KMS-11 (cell line): ENCODE data around the gene DLG1.
"Not testable (repeated sequence)": the region's sequence is repeated elsewhere in the genome, so short reads cannot be mapped to it uniquely, and the experiment has no call there.

ENCODE experiments used
- H2AFZ ChIP-seq: fragments of 200-600 bp; sonication (generic); 2 replicates; pipeline ENCODE4 v1.6.1; 2016; ENCODE audit warnings: antibody characterized with exemption, mixed run types, low read depth
- H3K27ac ChIP-seq: fragments of 200-600 bp; sonication (generic); 2 replicates; pipeline ENCODE4 v1.6.1; 2016; ENCODE audit warnings: mild to moderate bottlenecking, mixed run types
- H3K27me3 ChIP-seq: fragments of 200-600 bp; sonication (generic); 2 replicates; pipeline ENCODE4 v1.6.1; 2017; ENCODE audit warnings: mild to moderate bottlenecking, low read depth, mixed run types, moderate library complexity; ENCODE audit not compliant: insufficient read depth
- H3K36me3 ChIP-seq: fragments of 200-600 bp; sonication (generic); 2 replicates; pipeline ENCODE4 v1.6.1; 2017; ENCODE audit warnings: mild to moderate bottlenecking, mixed run types; ENCODE audit not compliant: insufficient read depth
- H3K4me1 ChIP-seq: fragments of 200-600 bp; sonication (generic); 2 replicates; pipeline ENCODE4 v1.6.1; 2016; ENCODE audit warnings: mild to moderate bottlenecking, low read depth, mixed run types; ENCODE audit not compliant: poor library complexity, severe bottlenecking
- H3K4me2 ChIP-seq: fragments of 200-600 bp; sonication (generic); 2 replicates; pipeline ENCODE4 v1.7.0; 2016; ENCODE audit warnings: mild to moderate bottlenecking, mixed run types
- H3K4me3 ChIP-seq: fragments of 200-600 bp; sonication (generic); IDR thresholded peaks from 2 replicates; pipeline ENCODE4 v1.6.1; 2017; ENCODE audit warnings: low read depth, low read length, mixed read lengths; ENCODE audit not compliant: insufficient read depth
- H3K79me2 ChIP-seq: fragments of 200-600 bp; sonication (generic); 2 replicates; pipeline ENCODE4 v1.6.1; 2016; ENCODE audit warnings: low read depth, mixed run types; ENCODE audit not compliant: insufficient read depth
- H3K9ac ChIP-seq: fragments of 200-600 bp; sonication (generic); 2 replicates; pipeline ENCODE4 v1.6.1; 2016; ENCODE audit warnings: mild to moderate bottlenecking, mixed run types
- H4K20me1 ChIP-seq: fragments of 200-600 bp; sonication (generic); 2 replicates; pipeline ENCODE4 v1.6.1; 2016; ENCODE audit warnings: mild to moderate bottlenecking, mixed run types; ENCODE audit not compliant: insufficient read depth
- TF ChIP-seq, protein P1 (sequence below): fragments of 200-600 bp; sonication (generic); conservative IDR thresholded peaks from 2 replicates; pipeline ENCODE4 v1.6.1; 2017; ENCODE audit warnings: low read depth, mild to moderate bottlenecking, antibody characterized with exemption, low read length, moderate library complexity, mixed read lengths

Gene DLG1

DNA sequence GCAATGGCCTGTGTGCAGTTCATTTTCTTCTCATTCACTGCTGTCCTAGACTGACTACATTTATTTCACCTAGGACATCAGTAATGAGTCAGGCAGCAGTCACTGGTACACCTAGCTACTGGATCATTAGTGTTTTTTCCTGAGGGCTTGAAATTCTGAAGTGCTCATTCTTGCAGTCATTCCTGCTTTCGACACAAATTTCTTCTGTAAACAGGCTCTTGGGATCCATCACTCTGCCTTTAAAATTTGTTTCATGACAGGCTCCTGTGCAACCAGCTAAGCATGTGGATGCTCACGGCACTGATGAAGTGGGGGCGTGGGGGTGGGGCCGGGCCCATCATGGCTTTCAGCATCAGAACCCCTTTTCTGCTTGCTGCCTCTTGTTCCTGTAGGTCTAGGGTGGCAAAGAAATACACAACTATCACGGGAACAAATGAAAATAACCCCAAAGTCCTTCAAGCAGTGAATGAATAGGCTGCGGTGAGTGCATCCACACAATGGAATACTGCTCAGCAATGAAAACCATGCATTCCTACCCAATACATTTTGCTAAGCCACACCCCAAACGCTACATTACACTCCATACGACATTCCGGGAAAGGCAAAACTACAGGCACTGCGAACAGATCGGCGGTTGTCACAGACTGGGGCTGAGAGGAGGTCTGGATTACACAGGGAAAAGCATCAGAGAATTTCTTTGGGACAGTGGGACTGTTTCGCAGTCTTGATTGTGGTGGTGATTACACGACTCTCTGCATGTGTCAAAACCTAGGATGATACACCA is 259.5 kb downstream of the DLG1 start:
- Histone ChIP-seq H2AFZ (no peak overlapping the region), H3K36me3 (no peaks in the 10 kb centered on the region), H3K27ac (no peak overlapping the region), H3K9ac (no peak overlapping the region), H3K4me2 (no peak overlapping the region), H3K79me2 (no peaks in the 10 kb centered on the region), H3K4me1 (no peaks in the 10 kb centered on the region), H3K27me3 (no peaks in the 10 kb centered on the region), H4K20me1 (no peaks in the 10 kb centered on the region), H3K4me3 (no peak overlapping the region)
- TF ChIP-seq, protein P1, sequence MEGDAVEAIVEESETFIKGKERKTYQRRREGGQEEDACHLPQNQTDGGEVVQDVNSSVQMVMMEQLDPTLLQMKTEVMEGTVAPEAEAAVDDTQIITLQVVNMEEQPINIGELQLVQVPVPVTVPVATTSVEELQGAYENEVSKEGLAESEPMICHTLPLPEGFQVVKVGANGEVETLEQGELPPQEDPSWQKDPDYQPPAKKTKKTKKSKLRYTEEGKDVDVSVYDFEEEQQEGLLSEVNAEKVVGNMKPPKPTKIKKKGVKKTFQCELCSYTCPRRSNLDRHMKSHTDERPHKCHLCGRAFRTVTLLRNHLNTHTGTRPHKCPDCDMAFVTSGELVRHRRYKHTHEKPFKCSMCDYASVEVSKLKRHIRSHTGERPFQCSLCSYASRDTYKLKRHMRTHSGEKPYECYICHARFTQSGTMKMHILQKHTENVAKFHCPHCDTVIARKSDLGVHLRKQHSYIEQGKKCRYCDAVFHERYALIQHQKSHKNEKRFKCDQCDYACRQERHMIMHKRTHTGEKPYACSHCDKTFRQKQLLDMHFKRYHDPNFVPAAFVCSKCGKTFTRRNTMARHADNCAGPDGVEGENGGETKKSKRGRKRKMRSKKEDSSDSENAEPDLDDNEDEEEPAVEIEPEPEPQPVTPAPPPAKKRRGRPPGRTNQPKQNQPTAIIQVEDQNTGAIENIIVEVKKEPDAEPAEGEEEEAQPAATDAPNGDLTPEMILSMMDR = no peak

DNA sequence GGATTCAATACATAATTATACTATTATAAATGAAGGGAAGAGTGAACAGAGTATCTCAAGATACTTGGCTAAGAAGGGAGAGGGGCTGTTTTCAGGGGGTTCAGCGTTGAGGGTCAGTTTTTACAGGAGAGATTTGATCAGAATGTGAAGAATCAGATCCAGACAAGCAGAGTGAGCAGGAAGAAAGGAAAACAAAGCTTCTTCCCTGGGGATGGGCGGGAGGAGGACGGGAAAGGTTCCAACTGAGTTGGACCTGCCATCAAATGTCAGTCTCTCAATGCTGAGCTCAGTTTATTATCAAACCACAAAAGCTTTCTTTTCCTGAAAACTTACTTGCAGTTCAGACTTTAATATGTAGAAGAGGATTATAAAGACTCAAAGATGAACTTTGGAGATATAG is 262.8 kb downstream of the DLG1 start:
- H3K36me3 ChIP-seq = no peaks in the 10 kb centered on the region
- no peak overlapping the region for H3K9ac ChIP-seq
- no peak overlapping the region for H3K4me2 ChIP-seq
- H3K4me3 ChIP-seq = no peak overlapping the region
- H3K79me2 ChIP-seq = no peaks in the 10 kb centered on the region
- no peaks in the 10 kb centered on the region for H3K27me3 ChIP-seq
- H4K20me1 ChIP-seq = no peaks in the 10 kb centered on the region
- no peaks in the 10 kb centered on the region for H3K4me1 ChIP-seq
- no peak overlapping the region for H2AFZ ChIP-seq
- H3K27ac ChIP-seq = no peak overlapping the region
- TF ChIP-seq, protein P1 = no peak

DNA sequence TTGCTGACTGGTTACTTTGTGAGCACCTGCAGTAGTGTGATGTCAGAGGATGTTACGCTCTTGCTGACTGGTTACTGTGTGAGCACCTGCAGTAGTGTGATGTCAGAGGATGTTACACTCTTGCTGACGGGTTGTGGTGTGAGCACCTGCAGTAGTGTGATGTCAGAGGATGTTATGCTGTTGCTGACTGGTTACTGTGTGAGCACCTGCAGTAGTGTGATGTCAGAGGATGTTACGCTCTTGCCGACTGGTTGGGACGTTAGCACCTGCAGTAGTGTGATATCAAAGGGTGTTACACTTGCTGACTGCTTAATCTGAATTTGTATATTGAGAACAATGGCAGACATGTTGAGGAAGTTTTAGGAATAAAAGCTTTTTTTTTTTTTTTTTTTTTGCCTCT is 263.6 kb downstream of the DLG1 start:
- H3K4me1 ChIP-seq, H3K4me2 ChIP-seq, H3K79me2 ChIP-seq, H3K4me3 ChIP-seq, H3K27ac ChIP-seq, H4K20me1 ChIP-seq, H3K27me3 ChIP-seq, H3K36me3 ChIP-seq, H2AFZ ChIP-seq, H3K9ac ChIP-seq: not testable (repeated sequence)

- H3K4me2 ChIP-seq, H3K4me3 ChIP-seq, H3K36me3 ChIP-seq, H3K4me1 ChIP-seq, H2AFZ ChIP-seq, H3K27me3 ChIP-seq, H3K27ac ChIP-seq, H4K20me1 ChIP-seq, H3K9ac ChIP-seq, H3K79me2 ChIP-seq: not testable (repeated sequence)
These were observed 264.6 kb downstream of the DLG1 start for GRCh38 chr3:197033764-197034163.

DNA sequence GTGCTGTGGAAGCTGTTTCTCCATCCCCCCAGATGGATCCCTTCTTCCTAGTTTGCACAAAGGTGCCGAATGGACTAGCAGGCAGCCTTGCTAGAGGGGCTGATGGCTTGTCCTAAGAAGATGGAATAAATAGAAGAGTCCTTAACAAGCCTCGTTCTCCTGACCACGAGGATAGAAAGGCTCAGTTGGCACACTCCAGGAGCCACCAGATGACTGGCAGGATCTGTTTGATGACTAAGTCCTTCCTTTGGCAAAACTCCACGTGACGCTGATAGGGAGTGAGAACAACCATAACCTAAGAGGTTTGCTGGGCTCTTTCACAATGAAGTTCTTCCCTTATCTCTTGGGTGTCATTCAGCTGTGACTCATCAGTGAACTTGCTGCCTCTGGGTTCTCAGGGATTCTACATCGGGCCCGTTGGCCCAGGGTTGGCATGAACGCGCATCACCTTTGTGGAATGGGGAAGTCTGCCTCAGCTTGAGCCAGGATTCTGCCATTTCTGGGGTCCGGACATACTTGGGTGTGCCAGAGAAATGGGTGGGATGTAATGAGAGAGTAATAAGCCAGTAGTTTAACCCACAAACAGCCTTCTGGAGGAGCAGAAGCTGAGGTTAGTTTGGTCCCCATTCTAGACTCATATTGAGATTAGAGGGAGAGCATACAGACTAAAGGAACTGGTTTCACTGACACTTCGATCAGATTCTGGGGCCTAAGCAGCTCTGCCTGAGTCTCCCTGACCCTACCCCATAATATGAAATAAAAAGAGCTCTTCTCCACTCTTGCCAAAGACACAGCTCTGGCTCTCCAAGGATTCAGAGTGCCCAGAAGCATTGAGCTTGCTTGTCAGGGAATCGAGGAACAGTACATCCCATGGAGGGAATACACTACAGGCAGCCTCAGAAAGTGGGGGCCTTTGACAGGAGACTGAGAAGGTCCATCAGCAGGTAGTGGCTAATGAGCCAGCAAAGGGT is 266.8 kb downstream of the DLG1 start:
- TF ChIP-seq, protein P1 = no peak
- Histone ChIP-seq H3K4me2 (no peak overlapping the region), H2AFZ (no peak overlapping the region), H3K27ac (no peak overlapping the region), H3K36me3 (no peaks in the 10 kb centered on the region), H3K4me1 (peaks cover 4% of the 10 kb centered on the region), H3K9ac (no peak overlapping the region), H3K27me3 (no peaks in the 10 kb centered on the region), H4K20me1 (no peaks in the 10 kb centered on the region), H3K79me2 (no peaks in the 10 kb centered on the region), H3K4me3 (no peak overlapping the region)
